ENCODE data around the gene HRC.
"Not testable (repeated sequence)": the region's sequence is repeated elsewhere in the genome, so short reads cannot be mapped to it uniquely, and the experiment has no call there.

The HRC gene

DNA sequence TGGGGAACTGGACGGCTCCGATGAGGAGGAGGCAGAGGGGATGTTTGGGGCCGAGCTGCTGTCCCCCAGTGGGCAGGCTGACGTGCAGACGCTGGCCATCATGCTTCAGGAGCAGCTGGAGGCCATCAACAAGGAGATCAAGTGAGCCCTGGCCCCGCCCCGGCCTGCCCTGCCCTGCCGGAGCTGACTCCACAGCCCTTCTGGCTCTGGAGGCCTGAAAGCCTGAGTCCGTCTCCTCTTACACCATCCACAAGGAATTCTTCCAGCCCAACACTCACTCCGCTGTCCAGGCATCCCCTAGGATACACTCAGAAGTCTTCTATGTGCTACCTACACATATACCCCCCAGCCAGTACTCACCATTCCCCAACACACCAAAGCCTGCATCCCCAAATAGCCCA, 18.4 kb downstream of the HRC start:
- no peak for DNase-seq (ENCODE audit: low read depth in 2 of 2, low spot score in 1 of 2)

DNA sequence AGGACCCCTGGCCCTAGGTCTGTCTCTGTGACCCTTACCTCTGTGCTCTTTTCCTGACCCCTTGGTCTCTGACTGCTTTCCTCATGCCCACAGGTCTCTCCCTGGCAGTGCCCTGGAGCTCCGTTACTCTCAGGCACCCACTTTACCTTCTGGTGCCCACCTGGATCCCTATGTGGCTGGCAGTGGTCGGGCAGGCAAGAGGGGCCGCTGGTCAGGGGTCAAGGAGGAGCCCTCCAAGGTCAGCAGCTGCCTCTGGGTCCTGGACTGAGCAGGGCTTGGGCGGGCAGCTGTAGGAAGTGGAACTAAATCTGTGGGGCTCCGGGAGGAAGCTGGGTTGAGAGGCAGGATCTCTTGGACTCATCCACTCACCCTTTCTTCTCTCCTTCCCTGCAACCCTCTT, 19.5 kb downstream of the HRC start:
- DNase-seq (ENCODE audit: low read depth in 2 of 2, low spot score in 1 of 2): no peak

DNA sequence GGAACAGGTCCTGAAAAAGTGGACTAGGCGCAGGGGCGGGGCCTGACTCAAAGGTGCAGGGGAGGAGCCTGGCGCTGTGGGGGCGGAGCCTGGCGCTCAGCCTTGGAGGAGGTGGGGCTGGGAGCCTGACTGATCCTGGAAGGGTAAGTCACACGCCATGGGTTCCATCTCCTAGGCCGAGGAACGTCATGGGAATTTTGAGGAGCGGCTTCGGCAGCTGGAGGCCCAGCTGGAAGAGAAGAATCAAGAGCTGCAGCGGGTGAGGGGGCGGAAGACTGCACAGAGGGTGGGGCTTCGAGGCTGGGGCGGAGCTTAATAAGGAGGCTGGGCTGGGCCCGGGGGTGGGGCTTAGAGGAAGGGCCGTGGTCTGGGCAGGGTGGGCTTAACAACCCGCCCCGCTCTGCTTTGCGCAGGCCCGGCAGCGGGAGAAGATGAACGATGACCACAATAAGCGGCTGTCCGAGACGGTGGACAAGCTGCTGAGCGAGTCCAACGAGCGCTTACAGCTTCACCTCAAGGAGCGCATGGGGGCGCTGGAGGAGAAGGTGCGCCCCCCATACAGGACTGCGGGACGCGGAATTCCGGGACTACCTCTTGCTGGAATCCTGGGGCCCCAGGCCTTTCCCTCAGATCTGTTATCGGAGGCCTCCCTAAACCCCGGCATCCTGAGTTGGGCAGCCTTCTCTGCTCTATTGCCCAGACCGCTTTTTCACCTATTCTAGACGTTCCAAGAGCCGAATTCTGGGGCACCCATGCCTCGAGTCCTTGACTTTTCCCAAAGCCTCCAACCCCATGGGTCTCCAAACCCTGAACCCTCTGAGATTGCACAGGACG, 21.4 kb downstream of the HRC start:
- DNase-seq (ENCODE audit: low read depth in 2 of 2, low spot score in 1 of 2): no peak

- DNase-seq (ENCODE audit: low read depth in 2 of 2, low spot score in 1 of 2): no peak
Measured at GRCh38 chr19:49132974-49133609, 22.1 kb downstream of the HRC start.

DNA sequence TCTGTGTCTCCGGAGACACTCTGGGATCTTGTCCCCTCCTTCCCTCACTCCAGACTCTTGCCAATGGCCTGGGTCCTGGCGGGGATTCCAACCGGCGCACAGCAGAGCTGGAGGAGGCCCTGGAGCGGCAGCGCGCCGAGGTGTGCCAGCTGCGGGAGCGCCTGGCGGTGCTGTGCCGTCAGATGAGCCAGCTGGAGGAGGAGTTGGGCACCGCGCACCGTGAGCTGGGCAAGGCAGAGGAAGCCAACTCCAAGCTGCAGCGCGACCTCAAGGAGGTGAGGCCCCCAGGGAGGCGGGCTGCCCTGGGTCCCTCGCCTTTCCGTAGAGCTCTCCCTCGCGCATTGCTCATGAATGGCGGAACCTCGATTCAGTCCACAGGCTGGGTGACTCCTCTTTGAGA, 24.9 kb downstream of the HRC start:
- DNase-seq (ENCODE audit: low read depth in 2 of 2, low spot score in 1 of 2): no peak

GRCh38 chr19:49129238-49129583, 26.0 kb downstream of the HRC start:
- no peak for DNase-seq (ENCODE audit: low read depth in 2 of 2, low spot score in 1 of 2)

DNA sequence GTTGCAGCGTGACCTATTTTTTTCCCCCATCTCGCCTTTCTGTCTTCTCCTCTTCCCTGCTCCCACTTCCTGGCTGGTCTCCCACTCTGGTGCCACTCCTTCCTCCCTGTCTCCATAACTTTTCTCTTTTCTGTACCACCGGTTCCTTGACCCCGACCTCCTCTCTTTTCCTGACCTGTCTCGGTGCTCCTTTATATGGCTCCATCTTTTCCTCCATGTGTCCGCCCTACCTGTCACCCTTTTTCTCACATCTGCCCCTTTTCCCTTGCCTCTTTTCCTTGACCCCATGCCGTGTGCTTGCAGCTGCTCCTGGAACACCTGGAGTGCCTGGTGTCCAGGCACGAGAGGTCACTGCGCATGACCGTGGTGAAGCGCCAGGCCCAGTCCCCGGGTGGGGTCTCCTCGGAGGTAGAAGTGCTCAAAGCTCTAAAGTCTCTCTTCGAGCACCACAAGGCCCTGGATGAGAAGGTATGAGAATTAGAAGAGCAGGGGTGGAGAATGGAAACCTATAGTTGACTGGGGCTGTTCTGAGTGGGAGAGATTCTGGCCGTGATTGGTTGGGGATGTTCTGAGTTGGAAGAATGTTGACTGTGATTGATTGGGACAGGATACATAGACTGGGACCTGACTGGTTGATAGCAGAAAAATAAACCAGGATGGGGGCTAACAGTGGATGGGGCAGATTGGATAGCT, 26.5 kb downstream of the HRC start:
- no peak for DNase-seq (ENCODE audit: low read depth in 2 of 2, low spot score in 1 of 2)

DNA sequence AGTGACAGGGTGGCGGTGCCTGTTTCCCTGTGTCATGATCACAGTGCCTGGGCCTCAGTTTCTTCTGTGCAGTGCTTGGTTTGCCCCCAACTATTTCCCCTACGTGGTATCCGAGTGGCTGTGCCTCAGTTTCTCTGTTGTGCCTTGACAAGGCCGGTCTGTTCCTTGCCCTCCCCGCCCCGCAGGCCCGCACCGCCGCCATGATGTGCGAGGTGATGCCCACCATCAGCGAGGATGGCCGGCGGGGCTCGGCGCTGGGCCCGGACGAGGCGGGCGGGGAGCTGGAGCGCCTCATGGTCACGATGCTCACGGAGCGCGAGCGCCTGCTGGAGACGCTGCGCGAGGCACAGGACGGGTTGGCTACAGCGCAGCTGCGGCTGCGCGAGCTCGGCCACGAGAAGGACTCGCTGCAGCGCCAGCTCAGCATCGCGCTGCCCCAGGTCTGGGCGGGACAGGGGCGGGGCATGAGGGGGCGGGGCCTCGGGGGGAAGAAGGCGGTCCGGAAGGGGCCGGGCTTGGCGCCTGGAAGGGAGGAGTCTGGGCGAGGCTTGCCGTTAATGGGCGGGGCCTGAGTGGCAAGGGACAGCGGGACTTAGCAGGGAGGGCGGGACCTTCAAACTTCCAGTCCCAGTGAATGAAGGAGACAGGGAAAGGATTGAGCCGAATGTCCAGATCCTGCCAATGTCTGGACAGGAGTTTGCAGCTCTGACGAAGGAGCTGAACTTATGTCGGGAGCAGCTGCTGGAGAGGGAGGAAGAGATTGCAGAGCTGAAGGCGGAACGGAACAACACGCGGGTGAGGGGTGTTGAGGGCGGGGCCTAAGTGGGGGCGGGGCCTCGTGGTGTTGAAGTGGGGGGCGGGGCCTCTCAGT, 27.3 kb downstream of the HRC start:
- DNase-seq (ENCODE audit: low read depth in 2 of 2, low spot score in 1 of 2): peak; percentile 86

DNA sequence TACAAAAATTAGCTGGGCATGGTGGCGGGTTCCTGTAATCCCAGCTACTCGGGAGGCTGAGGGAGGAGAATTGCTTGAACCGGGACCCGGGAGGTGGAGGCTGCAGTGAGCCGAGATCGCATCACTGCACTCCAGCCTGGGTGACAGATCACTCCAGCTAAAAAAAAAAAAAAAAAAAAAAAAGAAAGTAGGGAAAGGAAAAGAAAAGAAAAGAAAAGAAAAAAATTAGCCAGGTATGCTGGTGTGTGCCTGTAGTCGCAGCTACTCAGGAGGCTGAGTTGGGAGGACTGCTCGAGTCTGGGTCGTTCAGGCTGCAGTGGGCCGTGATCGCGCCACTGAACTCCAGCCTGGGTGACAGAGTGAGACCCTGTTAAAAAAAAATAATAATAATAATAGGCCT, 28.0 kb downstream of the HRC start:
- not testable (repeated sequence) for DNase-seq (ENCODE audit: low read depth in 2 of 2, low spot score in 1 of 2)

DNA sequence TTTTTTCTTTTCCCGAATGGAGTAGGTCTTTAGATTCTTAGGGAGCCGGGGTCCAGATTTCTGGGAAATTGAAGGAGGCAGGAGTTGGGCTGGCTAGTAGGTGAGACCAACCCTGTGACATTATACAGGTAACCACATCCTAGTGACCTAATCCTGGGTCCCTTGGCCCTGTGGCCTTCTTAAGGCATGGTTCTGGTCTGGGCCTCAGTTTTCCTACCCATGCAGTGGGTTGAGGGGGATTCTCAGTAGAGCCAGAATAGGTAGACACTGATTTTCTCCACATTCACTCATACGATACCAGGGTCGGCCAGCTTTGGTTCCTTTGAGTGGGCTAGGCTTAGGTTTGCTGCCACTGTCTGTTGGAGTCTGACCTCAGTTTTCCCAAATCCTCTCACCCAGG, 28.6 kb downstream of the HRC start:
- DNase-seq (ENCODE audit: low read depth in 2 of 2, low spot score in 1 of 2): no peak

GRCh38 chr19:49125025-49125731, 30.0 kb downstream of the HRC start:
- DNase-seq (ENCODE audit: low read depth in 2 of 2, low spot score in 1 of 2): no peak

DNA sequence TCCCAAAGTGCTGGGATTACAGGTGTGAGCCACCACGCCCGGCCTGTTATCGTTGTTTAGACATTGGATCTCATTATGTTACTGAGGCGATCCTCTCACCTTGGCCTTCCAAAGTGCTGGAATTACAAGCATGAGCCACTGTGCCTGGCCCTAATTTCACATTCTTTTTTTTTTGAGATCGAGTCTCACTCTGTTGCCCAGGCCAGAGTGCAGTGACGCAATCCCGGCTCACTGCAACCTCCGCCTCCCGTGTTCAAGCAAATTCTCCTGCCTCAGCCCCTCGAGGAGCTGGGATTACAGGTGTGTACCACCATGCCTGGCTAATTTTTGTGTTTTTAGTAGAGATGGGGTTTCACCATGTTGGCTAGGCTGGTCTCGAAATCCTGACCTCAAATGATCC, 31.9 kb downstream of the HRC start:
- not testable (repeated sequence) for DNase-seq (ENCODE audit: low read depth in 2 of 2, low spot score in 1 of 2)

- DNase-seq (ENCODE audit: low read depth in 2 of 2, low spot score in 1 of 2): not testable (repeated sequence)
Measured at GRCh38 chr19:49121841-49122240, 33.4 kb downstream of the HRC start.

DNA sequence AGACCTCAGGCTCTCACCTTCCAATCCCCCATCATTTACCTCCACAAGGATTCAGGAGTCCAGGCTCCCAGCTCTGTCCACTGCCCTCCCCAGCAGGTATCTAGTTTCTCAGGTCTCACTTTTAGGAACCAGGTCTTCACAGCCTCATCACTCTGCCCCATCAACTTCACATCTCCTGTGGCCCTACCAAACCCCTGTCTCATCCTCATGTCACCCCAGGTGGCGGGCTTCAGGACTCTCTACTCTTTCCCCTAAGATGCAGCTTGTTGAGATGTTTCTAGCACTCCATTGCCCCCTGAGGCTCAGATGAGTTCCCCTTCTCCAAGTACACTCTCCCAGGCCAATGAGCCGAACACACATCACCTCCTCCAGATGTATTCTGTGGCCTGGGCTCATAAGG, 34.3 kb downstream of the HRC start:
- DNase-seq (ENCODE audit: low read depth in 2 of 2, low spot score in 1 of 2): no peak

DNA sequence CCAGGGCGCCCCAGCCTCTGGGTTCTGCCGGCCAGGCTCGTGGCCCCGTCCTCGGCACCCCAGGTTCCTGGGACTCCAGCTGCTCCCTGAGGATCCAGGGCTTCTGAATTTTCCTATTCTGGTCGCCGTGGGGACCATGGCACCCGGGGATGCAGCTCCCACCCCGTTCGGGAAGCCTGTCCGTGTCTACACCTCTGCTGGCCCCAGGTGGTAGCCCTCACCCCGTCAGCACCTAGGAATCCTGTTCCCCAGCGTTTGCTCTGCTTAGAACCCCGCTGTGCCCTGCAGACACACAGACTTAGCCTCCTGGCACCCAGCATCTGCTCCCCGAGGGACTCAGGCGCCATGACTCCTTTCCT, 34.9 kb downstream of the HRC start:
- DNase-seq (ENCODE audit: low read depth in 2 of 2, low spot score in 1 of 2): no peak

DNA sequence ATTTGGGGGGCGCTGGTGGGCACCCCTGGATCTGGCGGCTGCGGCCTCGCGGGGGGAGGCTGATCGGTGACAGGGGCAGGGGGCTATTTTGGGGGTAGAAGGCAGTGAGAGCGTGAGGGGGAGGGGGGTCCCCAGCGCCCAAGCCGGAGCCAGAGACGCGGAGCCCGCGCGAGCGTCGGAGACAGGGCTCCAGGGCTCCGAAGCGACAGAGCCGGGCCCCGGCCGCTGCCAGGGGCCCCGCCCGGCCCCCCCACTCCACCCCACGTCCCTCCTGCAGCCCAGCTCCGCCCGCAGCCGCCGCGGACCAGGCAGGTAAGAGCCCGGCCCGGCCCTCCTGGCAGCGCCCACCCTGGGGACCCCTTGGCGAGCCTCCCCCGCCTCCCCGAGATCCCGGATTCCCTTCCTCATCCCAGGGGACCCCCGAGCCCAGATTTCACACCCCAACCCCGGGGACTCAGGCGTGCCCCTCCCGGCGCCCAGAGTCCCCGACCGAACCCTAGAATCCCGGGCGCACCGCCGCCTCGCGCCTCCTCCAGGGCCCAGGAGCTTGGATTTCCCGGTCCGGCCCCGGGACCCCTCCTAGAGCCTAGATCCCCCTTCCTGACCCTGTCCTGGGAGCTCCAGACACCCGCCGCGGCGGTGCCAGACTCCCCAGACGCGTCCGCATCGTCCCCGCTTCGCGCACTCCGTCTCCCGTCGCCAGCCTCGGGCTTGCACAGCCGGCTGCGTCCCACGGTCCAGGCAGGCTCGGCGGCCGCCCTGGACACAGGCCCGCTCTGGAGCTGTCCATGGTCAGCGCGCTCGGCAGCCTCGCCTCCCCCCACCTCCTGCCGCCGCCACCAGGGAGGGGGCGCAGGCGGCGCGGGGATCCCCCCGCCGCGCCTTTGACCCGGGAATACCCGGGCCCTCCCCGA, 35.5 kb downstream of the HRC start, which contains the start of gene PPFIA3:
Gene PPFIA3 (plus strand): TSS at position 134 of the 914 bp plus-strand sequence. CDS start 8,330 bp downstream, outside the sequence.
- DNase-seq (ENCODE audit: low read depth in 2 of 2, low spot score in 1 of 2): no peak

GRCh38 chr19:49118565-49119410, 36.4 kb downstream of the HRC start, which contains the start of gene C19orf73:
Gene C19orf73 (minus strand): TSS chr19:49119143. CDS start chr19:49119022, 121 bp downstream.
- DNase-seq (ENCODE audit: low read depth in 2 of 2, low spot score in 1 of 2): peak; percentile 81 to 90
